ENCODE results near the gene FUT2. TPM values are rescaled to one million over a fixed set of nuclear protein-coding genes. Genes with fewer than 3 reads are reported as not detected.

Gene FUT2
- polyA plus RNA-seq, 1 donor (not counting 4 experiments of a cell fraction or from before 2014, with no cell fraction given): 2.3 TPM

DNA sequence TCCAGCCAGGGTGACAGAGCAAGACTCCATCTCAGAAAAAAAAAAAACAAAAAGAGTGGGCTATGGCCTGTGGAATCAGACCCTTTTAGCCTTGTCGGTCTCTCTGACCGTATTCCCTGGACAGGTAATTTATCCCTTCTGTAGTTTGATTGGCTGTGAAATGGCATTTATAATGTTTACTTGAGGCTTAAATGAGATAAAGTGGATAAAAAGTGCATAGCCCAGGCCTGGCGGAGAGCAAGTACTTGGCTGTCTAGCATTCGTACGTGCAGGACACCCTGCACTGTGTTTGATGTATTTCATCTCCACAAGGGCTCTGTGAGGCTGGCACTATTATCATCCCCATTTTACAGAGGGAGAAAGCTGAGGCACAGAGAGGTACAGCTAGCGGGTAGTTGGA lies 30.0 kb upstream of the FUT2 start:
- H3K79me2 ChIP-seq (ENCODE audit: control insufficient read depth, insufficient read depth, low read length): no peaks in the 10 kb centered on the region
- no peaks in the 10 kb centered on the region for H3K9me3 ChIP-seq (ENCODE audit: control insufficient read depth, low read depth, low read length)
- H3K4me2 ChIP-seq (ENCODE audit: control insufficient read depth, extremely low read depth, insufficient read depth, low read depth, low read length): no peak overlapping the region
- no peak overlapping the region for H3K27ac ChIP-seq (ENCODE audit: control insufficient read depth, insufficient read depth, low read length)
- no peak for TF ChIP-seq EZH2 (IDR thresholded peaks at IDR 0.05; ENCODE audit: low read length)
- TF ChIP-seq, protein P1, sequence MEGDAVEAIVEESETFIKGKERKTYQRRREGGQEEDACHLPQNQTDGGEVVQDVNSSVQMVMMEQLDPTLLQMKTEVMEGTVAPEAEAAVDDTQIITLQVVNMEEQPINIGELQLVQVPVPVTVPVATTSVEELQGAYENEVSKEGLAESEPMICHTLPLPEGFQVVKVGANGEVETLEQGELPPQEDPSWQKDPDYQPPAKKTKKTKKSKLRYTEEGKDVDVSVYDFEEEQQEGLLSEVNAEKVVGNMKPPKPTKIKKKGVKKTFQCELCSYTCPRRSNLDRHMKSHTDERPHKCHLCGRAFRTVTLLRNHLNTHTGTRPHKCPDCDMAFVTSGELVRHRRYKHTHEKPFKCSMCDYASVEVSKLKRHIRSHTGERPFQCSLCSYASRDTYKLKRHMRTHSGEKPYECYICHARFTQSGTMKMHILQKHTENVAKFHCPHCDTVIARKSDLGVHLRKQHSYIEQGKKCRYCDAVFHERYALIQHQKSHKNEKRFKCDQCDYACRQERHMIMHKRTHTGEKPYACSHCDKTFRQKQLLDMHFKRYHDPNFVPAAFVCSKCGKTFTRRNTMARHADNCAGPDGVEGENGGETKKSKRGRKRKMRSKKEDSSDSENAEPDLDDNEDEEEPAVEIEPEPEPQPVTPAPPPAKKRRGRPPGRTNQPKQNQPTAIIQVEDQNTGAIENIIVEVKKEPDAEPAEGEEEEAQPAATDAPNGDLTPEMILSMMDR (optimal IDR thresholded peaks at IDR 0.05 in 1 of 3, IDR thresholded peaks at IDR 0.05 in 1 of 3, conservative IDR thresholded peaks at IDR 0.05 in 1 of 3; ENCODE audit: extremely low read depth in 1 of 3, insufficient read depth in 2 of 3, low read length in 3 of 3): no peak
- FAIRE-seq (no peak), DNase-seq (ENCODE audit: low read depth, low spot score) (no peak)
- no peak overlapping the region for H3K9ac ChIP-seq (ENCODE audit: control insufficient read depth, extremely low read depth, insufficient read depth, low read length)
- no peak overlapping the region for H3K4me3 ChIP-seq (ENCODE audit: control insufficient read depth in 2 of 3, extremely low read depth in 1 of 3, insufficient read depth in 2 of 3, low read depth in 1 of 3, low read length in 3 of 3)
- H3K27me3 ChIP-seq (ENCODE audit: control insufficient read depth, extremely low read depth, insufficient read depth, low read length): no peaks in the 10 kb centered on the region
- H4K20me1 ChIP-seq (ENCODE audit: control insufficient read depth, extremely low read depth, insufficient read depth, low read length): no peaks in the 10 kb centered on the region
- H3K36me3 ChIP-seq (ENCODE audit: control insufficient read depth in 2 of 2, extremely low read depth in 1 of 2, insufficient read depth in 2 of 2, low read length in 2 of 2): no peaks in the 10 kb centered on the region
- H3K4me1 ChIP-seq (ENCODE audit: control insufficient read depth, extremely low read depth, insufficient read depth, low read length): no peaks in the 10 kb centered on the region
- H2AFZ ChIP-seq (ENCODE audit: control insufficient read depth, low read length): no peak overlapping the region
- dilution Hi-C loops (cut with MboI; ENCODE audit: extremely low pct_ligation_motif_present, low sequenced_read_pairs): no loop called here
- no peaks in the 10 kb centered on the region for H3K9me1 ChIP-seq (ENCODE audit: control insufficient read depth, extremely low read depth, insufficient read depth, low read length)

DNA sequence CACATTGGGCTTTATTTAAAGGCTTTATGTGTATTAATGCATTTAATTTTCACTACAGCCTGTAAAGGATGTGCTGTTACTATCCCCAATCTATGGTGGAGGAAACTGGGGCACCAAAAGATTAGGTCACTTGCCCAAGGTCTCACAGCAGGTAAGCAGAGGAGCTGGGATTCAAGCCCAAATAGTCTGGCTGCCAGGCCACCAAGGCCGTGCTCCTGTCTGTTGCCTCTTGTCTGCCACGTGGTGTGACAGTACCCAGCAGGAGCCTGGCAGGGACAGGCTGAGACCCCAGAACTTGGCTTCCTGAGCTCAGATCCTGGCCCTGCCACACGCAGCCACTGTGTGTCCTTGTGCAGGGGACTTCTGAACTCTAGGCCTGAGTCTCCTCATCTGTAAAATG lies 27.4 kb upstream of the FUT2 start:
- no peaks in the 10 kb centered on the region for H4K20me1 ChIP-seq (ENCODE audit: control insufficient read depth, extremely low read depth, insufficient read depth, low read length)
- H3K4me3 ChIP-seq (ENCODE audit: control insufficient read depth in 2 of 3, extremely low read depth in 1 of 3, insufficient read depth in 2 of 3, low read depth in 1 of 3, low read length in 3 of 3): no peak overlapping the region
- TF ChIP-seq, protein P1 (optimal IDR thresholded peaks at IDR 0.05 in 1 of 3, IDR thresholded peaks at IDR 0.05 in 1 of 3, conservative IDR thresholded peaks at IDR 0.05 in 1 of 3; ENCODE audit: extremely low read depth in 1 of 3, insufficient read depth in 2 of 3, low read length in 3 of 3): no peak
- TF ChIP-seq EZH2 (IDR thresholded peaks at IDR 0.05; ENCODE audit: low read length): no peak

More for the DNA sequence above, 27.4 kb upstream of the FUT2 start:
- no peaks in the 10 kb centered on the region for H3K79me2 ChIP-seq (ENCODE audit: control insufficient read depth, insufficient read depth, low read length)
- no peaks in the 10 kb centered on the region for H3K9me3 ChIP-seq (ENCODE audit: control insufficient read depth, low read depth, low read length)
- no peaks in the 10 kb centered on the region for H3K9me1 ChIP-seq (ENCODE audit: control insufficient read depth, extremely low read depth, insufficient read depth, low read length)
- H3K4me1 ChIP-seq (ENCODE audit: control insufficient read depth, extremely low read depth, insufficient read depth, low read length): no peaks in the 10 kb centered on the region
- FAIRE-seq (no peak), DNase-seq (ENCODE audit: low read depth, low spot score) (no peak)
- no peak overlapping the region for H3K4me2 ChIP-seq (ENCODE audit: control insufficient read depth, extremely low read depth, insufficient read depth, low read depth, low read length)
- no peaks in the 10 kb centered on the region for H3K27me3 ChIP-seq (ENCODE audit: control insufficient read depth, extremely low read depth, insufficient read depth, low read length)
- no peak overlapping the region for H2AFZ ChIP-seq (ENCODE audit: control insufficient read depth, low read length)
- dilution Hi-C loops (cut with MboI; ENCODE audit: extremely low pct_ligation_motif_present, low sequenced_read_pairs): no loop called here
- no peak overlapping the region for H3K9ac ChIP-seq (ENCODE audit: control insufficient read depth, extremely low read depth, insufficient read depth, low read length)
- no peak overlapping the region for H3K27ac ChIP-seq (ENCODE audit: control insufficient read depth, insufficient read depth, low read length)
- no peaks in the 10 kb centered on the region for H3K36me3 ChIP-seq (ENCODE audit: control insufficient read depth in 2 of 2, extremely low read depth in 1 of 2, insufficient read depth in 2 of 2, low read length in 2 of 2)

Data from keratinocyte (primary cell).